Posterior cingulate gyrus (tissue), 11 donors: ENCODE results near the gene NR6A1.

Experiments used
- DNase-seq, 10 donors: peaks; one replicate each; pipeline versions ENCODE4 v3.0.0 to v3.0.0-alpha.2; 2020 to 2021; ENCODE audit warnings: mixed read lengths in 3 of 10
- intact Hi-C: fragments of 100-400 bp; cut with DNase I; formaldehyde crosslinking; loops from one replicate; pipeline ENCODE4 v1.15.1; 2023

NR6A1 gene

GRCh38 chr9:124799274-124800006, 28.3 kb upstream of the NR6A1 start:
- intact Hi-C loops: no loop called here
- DNase-seq: no peak

GRCh38 chr9:124797343-124798103, 26.4 kb upstream of the NR6A1 start:
- DNase-seq: peak in 1 of 10 donors; percentile 45
- intact Hi-C loops: no loop called here

GRCh38 chr9:124795881-124796431, 24.8 kb upstream of the NR6A1 start:
- intact Hi-C loops: no loop called here
- DNase-seq: no peak

- intact Hi-C loops: no loop called here
- no peak for DNase-seq
Measured at GRCh38 chr9:124794902-124795491, 23.9 kb upstream of the NR6A1 start.

- intact Hi-C loops: no loop called here
- peak in 2 of 10 donors; percentile 24 to 44 for DNase-seq
Measured at GRCh38 chr9:124793015-124793541, 22.0 kb upstream of the NR6A1 start.

- DNase-seq: peak in 3 of 10 donors; percentile 8 to 22 (median 18)
- intact Hi-C loops: no loop called here
Measured at GRCh38 chr9:124792257-124793014, 21.3 kb upstream of the NR6A1 start.

GRCh38 chr9:124790801-124791505, 19.8 kb upstream of the NR6A1 start:
- peak in 2 of 10 donors; percentile 15 to 27 for DNase-seq
- intact Hi-C loops: no loop called here

- intact Hi-C loops: no loop called here
- DNase-seq: peak in 2 of 10 donors; percentile 8 to 50
Measured at GRCh38 chr9:124790301-124790700, 19.2 kb upstream of the NR6A1 start.

GRCh38 chr9:124789531-124789930, 18.4 kb upstream of the NR6A1 start:
- intact Hi-C loops: no loop called here
- peak in 1 of 10 donors; percentile 18 for DNase-seq

- peak in 2 of 10 donors; percentile 13 to 43 for DNase-seq
- intact Hi-C loops: no loop called here
Measured at GRCh38 chr9:124788542-124789217, 17.6 kb upstream of the NR6A1 start.

GRCh38 chr9:124786881-124787573, 15.9 kb upstream of the NR6A1 start:
- peak in 3 of 10 donors; percentile 7 to 74 (median 63) for DNase-seq
- intact Hi-C loops: no loop called here

- intact Hi-C loops: no loop called here
- no peak for DNase-seq
Measured at GRCh38 chr9:124784509-124784908, 13.4 kb upstream of the NR6A1 start.

GRCh38 chr9:124783830-124784229, 12.7 kb upstream of the NR6A1 start:
- intact Hi-C loops: no loop called here
- DNase-seq: no peak

GRCh38 chr9:124782661-124783574, 11.8 kb upstream of the NR6A1 start:
- intact Hi-C loops: no loop called here
- DNase-seq: peak in 1 of 10 donors; percentile 58

GRCh38 chr9:124781967-124782660, 11.0 kb upstream of the NR6A1 start:
- intact Hi-C loops: no loop called here
- DNase-seq: peak in 1 of 10 donors; percentile 45

GRCh38 chr9:124780757-124781151, 9.6 kb upstream of the NR6A1 start:
- intact Hi-C loops: no loop called here
- no peak for DNase-seq
